Right lobe of liver (tissue), 4 donors: ENCODE data around the gene SMG7.
A peak's percentile ranks its signal among the peaks of the same experiment; 100 is the strongest.

Experiments used
- CTCF ChIP-seq, 4 donors: fragments of 200-600 bp in 3 of 4; fragments of 450-650 bp in 1 of 4; IDR thresholded peaks; one replicate each; pipeline versions ENCODE4 v1.5.1 to v1.8.0; 2016 to 2022; ENCODE audit warnings: antibody characterized with exemption in 4 of 4, mild to moderate bottlenecking in 2 of 4
- POLR2A ChIP-seq: fragments of 450-650 bp; IDR thresholded peaks from one replicate; pipeline ENCODE4 v1.6.1; 2017; ENCODE audit warnings: antibody characterized with exemption, mild to moderate bottlenecking
- donor health status: DM: no; HTN: no; CAD: no.
- donor health status: DM: no; HTN: no; CAD: no.
- donor health status: DM: no; HTN: yes; CAD: no.

- TF ChIP-seq CTCF (IDR thresholded peaks at IDR 0.05) (peak in 1 of 4 donors; percentile 11), POLR2A (no peak)
These were observed 384 bp upstream of the SMG7 start for GRCh38 chr1:183471743-183472487.
